ENCODE data around the gene ZNF595. TPM values are rescaled to one million over a fixed set of nuclear protein-coding genes. Genes with fewer than 3 reads are reported as not detected.
"Not testable (repeated sequence)": the region's sequence is repeated elsewhere in the genome, so short reads cannot be mapped to it uniquely, and the experiment has no call there.

Gene ZNF595
- polyA plus RNA-seq, 1 donor (not counting 4 experiments of a cell fraction or from before 2014, with no cell fraction given): 6.6 TPM

DNA sequence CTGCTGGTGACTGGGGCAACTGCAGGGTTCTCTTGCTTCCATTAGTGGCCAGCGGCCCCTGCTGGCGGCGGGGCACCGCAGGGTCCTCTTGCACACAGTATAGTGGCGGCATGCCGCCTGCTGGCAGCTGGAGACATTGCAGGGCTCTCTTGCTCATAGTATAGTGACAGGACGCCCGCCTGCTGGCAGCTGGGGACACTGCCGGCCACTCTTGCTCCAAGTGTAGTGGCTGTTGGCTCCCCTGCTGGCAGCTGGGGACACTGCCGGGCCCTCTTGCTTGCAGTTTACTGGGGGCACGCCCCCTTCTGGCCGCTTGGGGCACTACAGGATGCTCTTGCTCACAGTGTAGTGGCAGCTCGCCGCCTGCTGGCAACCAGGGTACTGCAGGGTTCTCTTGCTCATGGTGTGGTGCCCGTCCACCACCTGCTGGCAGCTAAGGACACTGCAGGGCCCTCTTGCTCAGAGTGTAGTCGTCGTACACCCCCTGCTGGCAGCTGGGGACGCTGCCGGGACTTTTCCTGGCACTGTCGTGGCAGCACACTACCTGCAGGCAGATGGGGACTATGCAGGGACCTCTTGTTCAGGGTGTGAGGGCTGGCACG, 41.2 kb upstream of the ZNF595 start:
- H3K4me1 ChIP-seq (ENCODE audit: control insufficient read depth, extremely low read depth, insufficient read depth, low read length); H3K9ac ChIP-seq (ENCODE audit: control insufficient read depth, extremely low read depth, insufficient read depth, low read length); H3K27ac ChIP-seq (ENCODE audit: control insufficient read depth, insufficient read depth, low read length); H3K4me2 ChIP-seq (ENCODE audit: control insufficient read depth, extremely low read depth, insufficient read depth, low read depth, low read length); H3K9me3 ChIP-seq (ENCODE audit: control insufficient read depth, low read depth, low read length); H3K27me3 ChIP-seq (ENCODE audit: control insufficient read depth, extremely low read depth, insufficient read depth, low read length); H2AFZ ChIP-seq (ENCODE audit: control insufficient read depth, low read length); H3K79me2 ChIP-seq (ENCODE audit: control insufficient read depth, insufficient read depth, low read length); H3K36me3 ChIP-seq (ENCODE audit: control insufficient read depth in 2 of 2, extremely low read depth in 1 of 2, insufficient read depth in 2 of 2, low read length in 2 of 2); H4K20me1 ChIP-seq (ENCODE audit: control insufficient read depth, extremely low read depth, insufficient read depth, low read length); DNase-seq (ENCODE audit: low read depth, low spot score); H3K4me3 ChIP-seq (ENCODE audit: control insufficient read depth in 2 of 3, extremely low read depth in 1 of 3, insufficient read depth in 2 of 3, low read depth in 1 of 3, low read length in 3 of 3); FAIRE-seq; H3K9me1 ChIP-seq (ENCODE audit: control insufficient read depth, extremely low read depth, insufficient read depth, low read length); dilution Hi-C loops (cut with MboI; ENCODE audit: extremely low pct_ligation_motif_present, low sequenced_read_pairs): not testable (repeated sequence)
- TF ChIP-seq, protein P1, sequence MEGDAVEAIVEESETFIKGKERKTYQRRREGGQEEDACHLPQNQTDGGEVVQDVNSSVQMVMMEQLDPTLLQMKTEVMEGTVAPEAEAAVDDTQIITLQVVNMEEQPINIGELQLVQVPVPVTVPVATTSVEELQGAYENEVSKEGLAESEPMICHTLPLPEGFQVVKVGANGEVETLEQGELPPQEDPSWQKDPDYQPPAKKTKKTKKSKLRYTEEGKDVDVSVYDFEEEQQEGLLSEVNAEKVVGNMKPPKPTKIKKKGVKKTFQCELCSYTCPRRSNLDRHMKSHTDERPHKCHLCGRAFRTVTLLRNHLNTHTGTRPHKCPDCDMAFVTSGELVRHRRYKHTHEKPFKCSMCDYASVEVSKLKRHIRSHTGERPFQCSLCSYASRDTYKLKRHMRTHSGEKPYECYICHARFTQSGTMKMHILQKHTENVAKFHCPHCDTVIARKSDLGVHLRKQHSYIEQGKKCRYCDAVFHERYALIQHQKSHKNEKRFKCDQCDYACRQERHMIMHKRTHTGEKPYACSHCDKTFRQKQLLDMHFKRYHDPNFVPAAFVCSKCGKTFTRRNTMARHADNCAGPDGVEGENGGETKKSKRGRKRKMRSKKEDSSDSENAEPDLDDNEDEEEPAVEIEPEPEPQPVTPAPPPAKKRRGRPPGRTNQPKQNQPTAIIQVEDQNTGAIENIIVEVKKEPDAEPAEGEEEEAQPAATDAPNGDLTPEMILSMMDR (optimal IDR thresholded peaks at IDR 0.05 in 1 of 3, IDR thresholded peaks at IDR 0.05 in 1 of 3, conservative IDR thresholded peaks at IDR 0.05 in 1 of 3; ENCODE audit: extremely low read depth in 1 of 3, insufficient read depth in 2 of 3, low read length in 3 of 3): peak in 2 of 3 experiments; percentile 32 to 51

DNA sequence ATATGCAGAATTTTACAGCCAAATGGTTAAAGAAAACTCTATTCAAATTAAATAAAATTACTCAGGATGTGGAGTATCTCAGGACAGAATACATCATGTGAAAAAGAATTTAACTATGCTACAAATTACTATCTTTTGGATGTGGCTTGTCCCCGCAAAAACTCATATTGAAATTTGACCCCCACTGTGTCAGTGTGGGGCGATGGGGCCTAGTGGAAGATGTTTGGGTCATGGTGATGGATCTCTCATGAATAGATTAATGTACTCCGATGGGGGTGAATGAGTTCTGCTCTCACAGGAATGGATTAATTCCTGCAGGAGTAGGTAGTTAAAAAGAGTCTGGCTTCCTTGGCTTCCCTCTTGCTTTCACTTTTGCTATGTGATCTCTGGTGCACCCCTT, 35.0 kb upstream of the ZNF595 start:
- H3K4me2 ChIP-seq (ENCODE audit: control insufficient read depth, extremely low read depth, insufficient read depth, low read depth, low read length); H3K9ac ChIP-seq (ENCODE audit: control insufficient read depth, extremely low read depth, insufficient read depth, low read length); DNase-seq (ENCODE audit: low read depth, low spot score); H2AFZ ChIP-seq (ENCODE audit: control insufficient read depth, low read length); H3K9me1 ChIP-seq (ENCODE audit: control insufficient read depth, extremely low read depth, insufficient read depth, low read length); dilution Hi-C loops (cut with MboI; ENCODE audit: extremely low pct_ligation_motif_present, low sequenced_read_pairs); H3K27ac ChIP-seq (ENCODE audit: control insufficient read depth, insufficient read depth, low read length); H3K4me3 ChIP-seq (ENCODE audit: control insufficient read depth in 2 of 3, extremely low read depth in 1 of 3, insufficient read depth in 2 of 3, low read depth in 1 of 3, low read length in 3 of 3); H4K20me1 ChIP-seq (ENCODE audit: control insufficient read depth, extremely low read depth, insufficient read depth, low read length); FAIRE-seq; H3K36me3 ChIP-seq (ENCODE audit: control insufficient read depth in 2 of 2, extremely low read depth in 1 of 2, insufficient read depth in 2 of 2, low read length in 2 of 2); H3K9me3 ChIP-seq (ENCODE audit: control insufficient read depth, low read depth, low read length); H3K27me3 ChIP-seq (ENCODE audit: control insufficient read depth, extremely low read depth, insufficient read depth, low read length); H3K4me1 ChIP-seq (ENCODE audit: control insufficient read depth, extremely low read depth, insufficient read depth, low read length); H3K79me2 ChIP-seq (ENCODE audit: control insufficient read depth, insufficient read depth, low read length): not testable (repeated sequence)

DNA sequence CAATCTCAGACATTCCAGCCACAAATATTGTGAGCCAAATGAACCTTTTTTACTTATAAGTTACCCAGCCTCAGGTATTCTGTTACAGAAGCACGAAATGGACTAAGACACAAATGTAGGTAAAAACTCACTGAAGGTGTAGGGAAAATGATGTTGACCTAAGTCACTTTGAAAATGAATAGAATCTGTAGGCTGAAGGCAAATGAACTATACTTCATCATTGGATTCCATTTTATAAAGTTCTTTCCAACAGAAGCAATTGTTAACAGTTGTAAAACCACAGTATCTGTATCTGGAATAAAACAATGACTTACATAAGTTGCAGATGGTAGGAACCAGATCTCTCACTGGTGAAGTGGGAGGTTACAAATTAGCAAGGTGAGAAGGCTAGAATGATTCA, 34.5 kb upstream of the ZNF595 start:
- DNase-seq (ENCODE audit: low read depth, low spot score); H3K27ac ChIP-seq (ENCODE audit: control insufficient read depth, insufficient read depth, low read length); H3K9me1 ChIP-seq (ENCODE audit: control insufficient read depth, extremely low read depth, insufficient read depth, low read length); H3K36me3 ChIP-seq (ENCODE audit: control insufficient read depth in 2 of 2, extremely low read depth in 1 of 2, insufficient read depth in 2 of 2, low read length in 2 of 2); H3K4me3 ChIP-seq (ENCODE audit: control insufficient read depth in 2 of 3, extremely low read depth in 1 of 3, insufficient read depth in 2 of 3, low read depth in 1 of 3, low read length in 3 of 3); H3K4me2 ChIP-seq (ENCODE audit: control insufficient read depth, extremely low read depth, insufficient read depth, low read depth, low read length); H2AFZ ChIP-seq (ENCODE audit: control insufficient read depth, low read length); H3K9me3 ChIP-seq (ENCODE audit: control insufficient read depth, low read depth, low read length); H3K4me1 ChIP-seq (ENCODE audit: control insufficient read depth, extremely low read depth, insufficient read depth, low read length); FAIRE-seq; H3K27me3 ChIP-seq (ENCODE audit: control insufficient read depth, extremely low read depth, insufficient read depth, low read length); H4K20me1 ChIP-seq (ENCODE audit: control insufficient read depth, extremely low read depth, insufficient read depth, low read length); H3K79me2 ChIP-seq (ENCODE audit: control insufficient read depth, insufficient read depth, low read length); dilution Hi-C loops (cut with MboI; ENCODE audit: extremely low pct_ligation_motif_present, low sequenced_read_pairs); H3K9ac ChIP-seq (ENCODE audit: control insufficient read depth, extremely low read depth, insufficient read depth, low read length): not testable (repeated sequence)

DNA sequence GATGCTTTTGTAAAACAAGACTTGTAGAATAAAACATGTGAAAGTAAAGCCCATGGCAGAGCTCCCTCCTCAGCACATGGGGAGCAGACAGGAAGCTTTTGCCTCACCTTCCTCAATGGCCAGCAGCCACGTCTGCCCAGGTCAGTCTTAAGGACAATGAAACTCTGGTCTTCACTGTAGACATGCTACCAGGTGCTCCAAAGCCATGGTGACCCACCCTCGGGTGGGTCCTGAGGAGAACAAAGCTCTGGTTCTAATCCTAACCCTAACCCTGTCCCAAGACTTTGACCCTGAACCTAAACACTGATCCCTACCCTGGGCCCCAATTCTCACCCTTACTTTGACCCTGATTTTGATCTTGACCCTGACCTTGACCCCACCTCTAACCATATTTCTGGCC, 30.2 kb upstream of the ZNF595 start:
- H3K4me1 ChIP-seq (ENCODE audit: control insufficient read depth, extremely low read depth, insufficient read depth, low read length); H3K9ac ChIP-seq (ENCODE audit: control insufficient read depth, extremely low read depth, insufficient read depth, low read length); DNase-seq (ENCODE audit: low read depth, low spot score); H3K4me2 ChIP-seq (ENCODE audit: control insufficient read depth, extremely low read depth, insufficient read depth, low read depth, low read length); H3K4me3 ChIP-seq (ENCODE audit: control insufficient read depth in 2 of 3, extremely low read depth in 1 of 3, insufficient read depth in 2 of 3, low read depth in 1 of 3, low read length in 3 of 3); H3K36me3 ChIP-seq (ENCODE audit: control insufficient read depth in 2 of 2, extremely low read depth in 1 of 2, insufficient read depth in 2 of 2, low read length in 2 of 2); H3K9me3 ChIP-seq (ENCODE audit: control insufficient read depth, low read depth, low read length); H3K79me2 ChIP-seq (ENCODE audit: control insufficient read depth, insufficient read depth, low read length); H4K20me1 ChIP-seq (ENCODE audit: control insufficient read depth, extremely low read depth, insufficient read depth, low read length); FAIRE-seq; H3K9me1 ChIP-seq (ENCODE audit: control insufficient read depth, extremely low read depth, insufficient read depth, low read length); H3K27me3 ChIP-seq (ENCODE audit: control insufficient read depth, extremely low read depth, insufficient read depth, low read length); H3K27ac ChIP-seq (ENCODE audit: control insufficient read depth, insufficient read depth, low read length); H2AFZ ChIP-seq (ENCODE audit: control insufficient read depth, low read length); dilution Hi-C loops (cut with MboI; ENCODE audit: extremely low pct_ligation_motif_present, low sequenced_read_pairs): not testable (repeated sequence)
